Mesendoderm (in vitro differentiated cells): ENCODE data around the gene CASP2.

Experiments
- DNase-seq: peaks from one replicate; pipeline ENCODE4 v3.0.0; 2013
- H2AK5ac ChIP-seq: 2 replicates; pipeline ENCODE4 v1.6.1; 2013; ENCODE audit warnings: low read length, inconsistent platforms
- H2BK120ac ChIP-seq: 2 replicates; pipeline ENCODE4 v1.6.1; 2013; ENCODE audit warnings: low read depth, mild to moderate bottlenecking, low read length, moderate library complexity, mixed read lengths
- H2BK15ac ChIP-seq: replicated peaks from 2 replicates; pipeline ENCODE4 v1.6.1; 2013; ENCODE audit warnings: low read depth, mild to moderate bottlenecking, moderate library complexity
- H2BK5ac ChIP-seq: 2 replicates; pipeline ENCODE4 v1.6.1; 2013; ENCODE audit warnings: low read length, inconsistent platforms
- H3K18ac ChIP-seq: 2 replicates; pipeline ENCODE4 v1.6.1; 2013; ENCODE audit warnings: mild to moderate bottlenecking, low read length, mixed read lengths
- H3K23ac ChIP-seq: one replicate; pipeline ENCODE4 v1.6.1; 2013; ENCODE audit warnings: low read length
- H3K27ac ChIP-seq: 2 replicates; pipeline ENCODE4 v1.5.1; 2013; ENCODE audit warnings: low read depth, mild to moderate bottlenecking, inconsistent platforms, low read length, moderate library complexity
- H3K27me3 ChIP-seq: 2 replicates; pipeline ENCODE4 v1.6.1; 2013; ENCODE audit warnings: low read length, control low read depth, mild to moderate bottlenecking, inconsistent platforms; ENCODE audit not compliant: insufficient read depth, poor library complexity
- H3K36me3 ChIP-seq: 2 replicates; pipeline ENCODE4 v1.6.1; 2013; ENCODE audit warnings: low read length, inconsistent platforms; ENCODE audit not compliant: control insufficient read depth, insufficient read depth
- H3K4ac ChIP-seq: one replicate; pipeline ENCODE4 v1.6.1; 2013; ENCODE audit warnings: low read depth, mild to moderate bottlenecking, low read length, moderate library complexity
- H3K4me1 ChIP-seq: 2 replicates; pipeline ENCODE4 v1.6.1; 2013; ENCODE audit warnings: low read depth, low read length, inconsistent platforms; ENCODE audit not compliant: control insufficient read depth
- H3K4me2 ChIP-seq: 2 replicates; pipeline ENCODE4 v1.6.1; 2013; ENCODE audit warnings: low read length
- H3K4me3 ChIP-seq: 2 replicates; pipeline ENCODE4 v1.5.1; 2013; ENCODE audit warnings: mild to moderate bottlenecking, low read length
- H3K56ac ChIP-seq: one replicate; pipeline ENCODE4 v1.6.1; 2013; ENCODE audit warnings: low read length
- H3K79me1 ChIP-seq: 2 replicates; pipeline ENCODE4 v1.6.1; 2013; ENCODE audit warnings: low read length, inconsistent platforms
- H3K79me2 ChIP-seq: 2 replicates; pipeline ENCODE4 v1.6.1; 2013; ENCODE audit warnings: mild to moderate bottlenecking, low read length; ENCODE audit not compliant: control insufficient read depth, insufficient read depth
- H3K9ac ChIP-seq: 2 replicates; pipeline ENCODE4 v1.6.1; 2013; ENCODE audit warnings: low read length, inconsistent platforms
- H4K5ac ChIP-seq: one replicate; pipeline ENCODE4 v1.6.1; 2013; ENCODE audit warnings: low read length
- H4K8ac ChIP-seq: one replicate; pipeline ENCODE4 v1.6.1; 2013; ENCODE audit warnings: low read depth, mild to moderate bottlenecking, control low read depth, low read length, moderate library complexity
- WGBS: extraction: QIAGEN DNeasy Blood & Tissue Kit; methylation state at CpG from one replicate; pipeline ENCODE4 v1.1.7; 2013; ENCODE audit warnings: low lambda C conversion rate, missing lambda C conversion rate; ENCODE audit not compliant: insufficient coverage; ENCODE audit errors: extremely low coverage; 5-methylcytosine and 5-hydroxymethylcytosine counted together

The CASP2 gene

GRCh38 chr7:143280160-143280559 lies 8.0 kb upstream of the CASP2 start:
- Histone ChIP-seq H4K5ac (no peak overlapping the region), H2BK120ac (no peak overlapping the region), H3K23ac (no peak overlapping the region), H3K79me1 (no peaks in the 10 kb centered on the region), H2BK15ac (no peak overlapping the region), H3K79me2 (no peaks in the 10 kb centered on the region), H3K56ac (no peak overlapping the region), H4K8ac (no peak overlapping the region), H3K27ac (no peak overlapping the region), H3K36me3 (no peaks in the 10 kb centered on the region), H2BK5ac (no peak overlapping the region), H3K27me3 (no peaks in the 10 kb centered on the region), H3K18ac (no peak overlapping the region), H2AK5ac (no peak overlapping the region), H3K9ac (no peak overlapping the region), H3K4ac (no peak overlapping the region), H3K4me1 (peaks cover 5% of the 10 kb centered on the region), H3K4me2 (no peak overlapping the region), H3K4me3 (no peak overlapping the region)
- WGBS, result no CpG with 5 or more reads among the region's 1 CpG
- DNase-seq, result no peak

- no CpG with 5 or more reads among the region's 2 CpGs for WGBS
- Histone ChIP-seq H3K27me3 (no peaks in the 10 kb centered on the region), H3K23ac (no peak overlapping the region), H3K4me2 (no peak overlapping the region), H3K56ac (no peak overlapping the region), H3K27ac (no peak overlapping the region), H4K5ac (no peak overlapping the region), H4K8ac (no peak overlapping the region), H2AK5ac (no peak overlapping the region), H3K18ac (no peak overlapping the region), H3K4me3 (no peak overlapping the region), H3K79me2 (no peaks in the 10 kb centered on the region), H3K9ac (no peak overlapping the region), H2BK5ac (no peak overlapping the region), H3K4ac (no peak overlapping the region), H3K36me3 (no peaks in the 10 kb centered on the region), H2BK120ac (no peak overlapping the region), H3K79me1 (no peaks in the 10 kb centered on the region), H3K4me1 (peaks cover 9% of the 10 kb centered on the region), H2BK15ac (no peak overlapping the region)
- no peak for DNase-seq
Measured at GRCh38 chr7:143280566-143280965, 7.6 kb upstream of the CASP2 start.

- no peak overlapping the region for H4K8ac ChIP-seq
- H3K9ac ChIP-seq, result no peak overlapping the region
- no peak overlapping the region for H3K56ac ChIP-seq
- no peak overlapping the region for H2BK5ac ChIP-seq
- no CpG with 5 or more reads among the region's 2 CpGs for WGBS
- no peak for DNase-seq
- H2AK5ac ChIP-seq, result no peak overlapping the region
- no peak overlapping the region for H3K4me2 ChIP-seq
- H2BK15ac ChIP-seq, result no peak overlapping the region
- H3K27me3 ChIP-seq, result no peaks in the 10 kb centered on the region
- no peaks in the 10 kb centered on the region for H3K79me1 ChIP-seq
- H3K4me1 ChIP-seq, result peaks cover 9% of the 10 kb centered on the region
- no peak overlapping the region for H3K4me3 ChIP-seq
- no peak overlapping the region for H3K27ac ChIP-seq
- no peak overlapping the region for H3K23ac ChIP-seq
- H3K36me3 ChIP-seq, result no peaks in the 10 kb centered on the region
- no peak overlapping the region for H4K5ac ChIP-seq
- no peak overlapping the region for H3K4ac ChIP-seq
- H2BK120ac ChIP-seq, result no peak overlapping the region
- H3K79me2 ChIP-seq, result no peaks in the 10 kb centered on the region
- no peak overlapping the region for H3K18ac ChIP-seq
Measured at GRCh38 chr7:143281529-143281928, 6.6 kb upstream of the CASP2 start.

GRCh38 chr7:143282124-143282523 lies 6.0 kb upstream of the CASP2 start:
- H3K36me3 ChIP-seq, result no peaks in the 10 kb centered on the region
- H3K9ac ChIP-seq, result no peak overlapping the region
- H2BK120ac ChIP-seq, result no peak overlapping the region
- H3K79me1 ChIP-seq, result no peaks in the 10 kb centered on the region
- no peak overlapping the region for H3K56ac ChIP-seq
- no peak overlapping the region for H3K4me3 ChIP-seq
- whole genome bisulfite sequencing, result no CpG with 5 or more reads among the region's 8 CpGs
- DNase-seq, result no peak
- H3K23ac ChIP-seq, result no peak overlapping the region
- no peaks in the 10 kb centered on the region for H3K27me3 ChIP-seq
- peaks cover 9% of the 10 kb centered on the region for H3K4me1 ChIP-seq
- H2BK15ac ChIP-seq, result no peak overlapping the region
- no peak overlapping the region for H2AK5ac ChIP-seq
- no peak overlapping the region for H3K4ac ChIP-seq
- no peaks in the 10 kb centered on the region for H3K79me2 ChIP-seq
- H2BK5ac ChIP-seq, result no peak overlapping the region
- no peak overlapping the region for H4K5ac ChIP-seq
- H3K27ac ChIP-seq, result no peak overlapping the region
- no peak overlapping the region for H4K8ac ChIP-seq
- H3K18ac ChIP-seq, result no peak overlapping the region
- H3K4me2 ChIP-seq, result no peak overlapping the region

- Histone ChIP-seq H3K27ac (no peak overlapping the region), H3K4me3 (no peak overlapping the region), H2BK5ac (no peak overlapping the region), H3K79me2 (no peaks in the 10 kb centered on the region), H3K4me2 (no peak overlapping the region), H2BK15ac (no peak overlapping the region), H3K4me1 (peaks cover 9% of the 10 kb centered on the region), H3K9ac (no peak overlapping the region), H3K56ac (peak overlapping the region; percentile 47), H4K5ac (peak overlapping the region; percentile 42), H3K36me3 (no peaks in the 10 kb centered on the region), H3K4ac (no peak overlapping the region), H3K27me3 (no peaks in the 10 kb centered on the region), H3K79me1 (no peaks in the 10 kb centered on the region), H4K8ac (no peak overlapping the region), H2BK120ac (no peak overlapping the region), H2AK5ac (no peak overlapping the region), H3K18ac (no peak overlapping the region), H3K23ac (no peak overlapping the region)
- WGBS, result no CpG with 5 or more reads among the region's 4 CpGs
- DNase-seq, result peak; percentile 31
Measured at GRCh38 chr7:143283381-143283780, 4.8 kb upstream of the CASP2 start.
